Transverse colon (tissue), 3 donors: Measurements from ENCODE around the gene THADA.

Source experiments
- EP300 ChIP-seq: sonication (generic); formaldehyde crosslinking; IDR thresholded peaks from one replicate; pipeline ENCODE4 v1.6.1; 2017; ENCODE audit warnings: antibody characterized with exemption, low read depth
- TF ChIP-seq, protein P1 (sequence below), 5 experiments: fragments of 200-600 bp in 3 of 5; fragments of 450-650 bp in 2 of 5; sonication (generic) in 3 of 5; IDR thresholded peaks; 1 replicate in 2 of 5; 2 replicates in 3 of 5; pipeline ENCODE4 v1.5.1; 2016 to 2017; ENCODE audit warnings: antibody characterized with exemption in 5 of 5, inconsistent platforms in 3 of 5, mild to moderate bottlenecking in 2 of 5, moderate library complexity in 1 of 5

DNA sequence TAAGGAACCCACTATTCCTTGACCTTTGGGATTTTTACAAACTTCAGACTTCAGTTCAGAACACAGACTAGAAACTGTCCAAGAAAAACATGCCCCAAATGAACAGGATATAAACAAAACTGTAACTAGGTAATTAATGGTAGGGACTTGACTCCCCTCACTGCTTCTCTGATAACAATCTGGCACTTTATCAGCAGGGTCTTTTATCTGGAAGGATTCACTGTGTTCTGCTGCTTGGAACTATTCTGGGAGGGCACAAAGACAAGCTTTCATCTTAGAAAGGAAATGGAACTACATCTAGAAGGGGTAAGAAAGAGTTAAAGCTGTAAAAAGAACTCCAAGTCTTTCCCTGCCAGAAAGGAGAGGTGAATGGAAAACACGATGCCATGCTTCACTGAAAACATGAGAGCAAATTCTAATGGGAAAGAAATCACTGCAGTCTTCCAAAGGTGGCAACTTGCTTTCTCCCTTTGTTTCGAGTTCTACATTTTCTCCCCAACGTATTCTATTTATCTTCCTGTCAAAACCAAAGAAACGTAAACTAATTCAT, 181.2 kb downstream of the THADA start:
- no peak for TF ChIP-seq EP300
- TF ChIP-seq, protein P1, sequence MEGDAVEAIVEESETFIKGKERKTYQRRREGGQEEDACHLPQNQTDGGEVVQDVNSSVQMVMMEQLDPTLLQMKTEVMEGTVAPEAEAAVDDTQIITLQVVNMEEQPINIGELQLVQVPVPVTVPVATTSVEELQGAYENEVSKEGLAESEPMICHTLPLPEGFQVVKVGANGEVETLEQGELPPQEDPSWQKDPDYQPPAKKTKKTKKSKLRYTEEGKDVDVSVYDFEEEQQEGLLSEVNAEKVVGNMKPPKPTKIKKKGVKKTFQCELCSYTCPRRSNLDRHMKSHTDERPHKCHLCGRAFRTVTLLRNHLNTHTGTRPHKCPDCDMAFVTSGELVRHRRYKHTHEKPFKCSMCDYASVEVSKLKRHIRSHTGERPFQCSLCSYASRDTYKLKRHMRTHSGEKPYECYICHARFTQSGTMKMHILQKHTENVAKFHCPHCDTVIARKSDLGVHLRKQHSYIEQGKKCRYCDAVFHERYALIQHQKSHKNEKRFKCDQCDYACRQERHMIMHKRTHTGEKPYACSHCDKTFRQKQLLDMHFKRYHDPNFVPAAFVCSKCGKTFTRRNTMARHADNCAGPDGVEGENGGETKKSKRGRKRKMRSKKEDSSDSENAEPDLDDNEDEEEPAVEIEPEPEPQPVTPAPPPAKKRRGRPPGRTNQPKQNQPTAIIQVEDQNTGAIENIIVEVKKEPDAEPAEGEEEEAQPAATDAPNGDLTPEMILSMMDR (IDR thresholded peaks at IDR 0.05): no peak
